Fibroblast of lung (primary cell): Measurements from ENCODE around the gene CNOT3. TPM values are rescaled to one million over a fixed set of nuclear protein-coding genes. Genes with fewer than 3 reads are reported as not detected.

Experiments used
- DNase-seq, 2 donors: peaks; one replicate each; pipeline versions ENCODE4 v3.0.0 to v3.0.0-alpha.2; 2010; ENCODE audit warnings: low read depth in 2 of 2
- H2AFZ ChIP-seq: 2 replicates; pipeline ENCODE4 v1.5.1; 2012; ENCODE audit warnings: low read length, control low read depth, inconsistent platforms
- H3K27ac ChIP-seq: 2 replicates; pipeline ENCODE4 v1.5.1; 2011; ENCODE audit warnings: low read length, control low read depth; ENCODE audit not compliant: insufficient read depth
- H3K27me3 ChIP-seq: 2 replicates; pipeline ENCODE4 v1.5.1; 2011; ENCODE audit warnings: mild to moderate bottlenecking, low read length; ENCODE audit not compliant: control insufficient read depth, insufficient read depth
- H3K36me3 ChIP-seq: 2 replicates; pipeline ENCODE4 v1.5.1; 2011; ENCODE audit warnings: low read length; ENCODE audit not compliant: control insufficient read depth, insufficient read depth
- H3K4me1 ChIP-seq: 2 replicates; pipeline ENCODE4 v1.5.1; 2011; ENCODE audit warnings: low read length; ENCODE audit not compliant: control insufficient read depth, insufficient read depth; ENCODE audit errors: extremely low read depth
- H3K4me2 ChIP-seq: 2 replicates; pipeline ENCODE4 v1.5.1; 2011; ENCODE audit warnings: low read length, control low read depth; ENCODE audit not compliant: insufficient read depth; ENCODE audit errors: extremely low read depth
- H3K4me3 ChIP-seq, 4 experiments: fragments of 200-600 bp in 1 of 4; sonication (generic) in 1 of 4; replicated peaks in 1 of 4; 2 replicates each; pipeline ENCODE4 v1.5.1; 2011 to 2016; ENCODE audit warnings: low read length in 4 of 4, low read depth in 3 of 4, mild to moderate bottlenecking in 3 of 4, control low read depth in 2 of 4, inconsistent platforms in 1 of 4, mixed read lengths in 1 of 4; ENCODE audit not compliant: insufficient read depth in 1 of 4; ENCODE audit errors: control extremely low read depth in 1 of 4
- H3K79me2 ChIP-seq: 2 replicates; pipeline ENCODE4 v1.5.1; 2012; ENCODE audit warnings: mild to moderate bottlenecking, low read length, inconsistent platforms; ENCODE audit not compliant: control insufficient read depth, insufficient read depth
- H3K9ac ChIP-seq: 2 replicates; pipeline ENCODE4 v1.5.1; 2011; ENCODE audit warnings: mild to moderate bottlenecking, low read length, control low read depth; ENCODE audit not compliant: insufficient read depth
- H3K9me3 ChIP-seq: 2 replicates; pipeline ENCODE4 v1.5.1; 2012; ENCODE audit warnings: low read depth, low read length; ENCODE audit not compliant: control insufficient read depth, insufficient read depth
- H4K20me1 ChIP-seq: 2 replicates; pipeline ENCODE4 v1.5.1; 2011; ENCODE audit warnings: low read length; ENCODE audit not compliant: control insufficient read depth, insufficient read depth; ENCODE audit errors: extremely low read depth
- EZH2 ChIP-seq: IDR thresholded peaks from 2 replicates; pipeline ENCODE4 v1.5.1; 2012; ENCODE audit warnings: low read length, control low read depth, mild to moderate bottlenecking; ENCODE audit errors: missing control alignments
- polyA plus RNA-seq, 2 donors: library from polyadenylated mRNA; depleted of rRNA in 1 of 2; stranded (reverse) in 1 of 2; unstranded in 1 of 2; fragments of >200 nt; gene quantifications; 2 replicates each; pipeline ENCODE4 v1.2.1, GENCODE V29; 2011 to 2012; ENCODE audit warnings: missing spikeins in 1 of 2
- total RNA-seq: library from RNA; depleted of rRNA; stranded (reverse); fragments of >200 nt; gene quantifications from 2 replicates; pipeline ENCODE4 v1.2.1, GENCODE V29; 2014
- TF ChIP-seq, protein P1 (sequence below), 2 donors: IDR thresholded peaks in 1 of 2; conservative IDR thresholded peaks in 1 of 2; 1 replicate in 1 of 2; 2 replicates in 1 of 2; pipeline ENCODE4 v1.5.1; 2011 to 2012; ENCODE audit warnings: low read length in 2 of 2, control low read depth in 1 of 2, inconsistent platforms in 1 of 2, low read depth in 1 of 2, mild to moderate bottlenecking in 1 of 2

The CNOT3 gene
- total and polyA plus RNA-seq, 2 donors (not counting 1 experiment from before 2014, with no cell fraction given) = 10.4 to 10.7 TPM

DNA sequence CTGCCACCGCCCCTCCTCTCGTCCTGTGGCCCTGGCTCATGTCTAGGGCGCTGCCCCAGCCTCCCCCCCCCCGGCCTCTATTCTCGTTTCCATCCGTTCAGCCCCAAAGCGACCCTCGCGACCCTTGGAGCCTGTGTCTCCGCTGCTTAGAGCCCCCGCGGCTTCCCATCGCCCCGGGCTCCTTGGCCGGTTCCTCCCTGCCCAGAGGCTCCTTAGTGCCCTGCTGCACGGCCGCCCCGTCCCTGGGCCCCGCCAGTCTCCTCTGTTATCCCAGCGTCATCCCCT lies 9.2 kb upstream of the CNOT3 start:
- peaks cover 25% of the 10 kb centered on the region for H3K36me3 ChIP-seq
- no peak overlapping the region for H2AFZ ChIP-seq
- H3K4me3 ChIP-seq = no peak overlapping the region
- H3K4me1 ChIP-seq = no peaks in the 10 kb centered on the region
- H3K4me2 ChIP-seq = no peak overlapping the region
- no peak for DNase-seq
- no peaks in the 10 kb centered on the region for H4K20me1 ChIP-seq
- no peaks in the 10 kb centered on the region for H3K27me3 ChIP-seq
- TF ChIP-seq, protein P1, sequence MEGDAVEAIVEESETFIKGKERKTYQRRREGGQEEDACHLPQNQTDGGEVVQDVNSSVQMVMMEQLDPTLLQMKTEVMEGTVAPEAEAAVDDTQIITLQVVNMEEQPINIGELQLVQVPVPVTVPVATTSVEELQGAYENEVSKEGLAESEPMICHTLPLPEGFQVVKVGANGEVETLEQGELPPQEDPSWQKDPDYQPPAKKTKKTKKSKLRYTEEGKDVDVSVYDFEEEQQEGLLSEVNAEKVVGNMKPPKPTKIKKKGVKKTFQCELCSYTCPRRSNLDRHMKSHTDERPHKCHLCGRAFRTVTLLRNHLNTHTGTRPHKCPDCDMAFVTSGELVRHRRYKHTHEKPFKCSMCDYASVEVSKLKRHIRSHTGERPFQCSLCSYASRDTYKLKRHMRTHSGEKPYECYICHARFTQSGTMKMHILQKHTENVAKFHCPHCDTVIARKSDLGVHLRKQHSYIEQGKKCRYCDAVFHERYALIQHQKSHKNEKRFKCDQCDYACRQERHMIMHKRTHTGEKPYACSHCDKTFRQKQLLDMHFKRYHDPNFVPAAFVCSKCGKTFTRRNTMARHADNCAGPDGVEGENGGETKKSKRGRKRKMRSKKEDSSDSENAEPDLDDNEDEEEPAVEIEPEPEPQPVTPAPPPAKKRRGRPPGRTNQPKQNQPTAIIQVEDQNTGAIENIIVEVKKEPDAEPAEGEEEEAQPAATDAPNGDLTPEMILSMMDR (conservative IDR thresholded peaks at IDR 0.05 in 1 of 2, IDR thresholded peaks at IDR 0.05 in 1 of 2; ENCODE audit: low read depth in 1 of 2, low read length in 2 of 2) = no peak
- TF ChIP-seq EZH2 = no peak
- no peaks in the 10 kb centered on the region for H3K9me3 ChIP-seq
- H3K79me2 ChIP-seq = no peaks in the 10 kb centered on the region
- no peak overlapping the region for H3K9ac ChIP-seq
- H3K27ac ChIP-seq = no peak overlapping the region

DNA sequence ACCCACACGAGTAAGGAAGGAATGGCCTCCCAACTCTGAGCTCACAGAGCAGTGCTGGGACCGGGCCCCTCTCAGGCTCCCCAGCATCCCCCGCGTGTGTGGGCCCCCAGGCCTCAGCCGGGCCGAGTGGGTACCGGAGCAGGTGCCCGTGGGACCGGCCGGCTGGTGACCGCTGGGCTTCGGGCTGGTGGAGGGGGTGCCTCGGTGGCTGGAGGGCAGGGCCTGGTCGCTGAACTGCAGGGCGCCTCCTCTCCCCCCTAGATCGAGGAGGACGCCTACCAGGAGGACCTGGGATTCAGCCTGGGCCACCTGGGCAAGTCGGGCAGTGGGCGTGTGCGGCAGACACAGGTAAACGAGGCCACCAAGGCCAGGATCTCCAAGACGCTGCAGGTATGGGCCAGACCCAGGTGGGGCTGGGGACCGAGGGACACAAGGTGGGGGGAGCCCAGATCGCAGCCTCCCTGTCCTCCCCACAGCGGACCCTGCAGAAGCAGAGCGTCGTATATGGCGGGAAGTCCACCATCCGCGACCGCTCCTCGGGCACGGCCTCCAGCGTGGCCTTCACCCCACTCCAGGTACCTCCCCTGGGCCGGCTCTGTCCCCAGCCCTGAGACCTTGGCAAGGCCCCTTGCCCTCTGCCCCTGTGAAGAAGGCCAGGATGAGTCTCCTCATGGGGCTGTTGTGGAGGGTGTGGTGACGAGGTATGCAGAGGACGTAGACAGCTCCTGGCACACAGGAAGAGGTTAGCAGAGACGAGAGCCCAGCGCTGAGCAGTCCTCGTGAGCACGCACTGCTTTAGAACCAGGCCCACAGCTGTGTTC lies 8.6 kb upstream of the CNOT3 start:
- Histone ChIP-seq H3K27ac (no peak overlapping the region), H2AFZ (no peak overlapping the region), H3K27me3 (no peaks in the 10 kb centered on the region), H3K4me1 (no peaks in the 10 kb centered on the region), H3K4me2 (no peak overlapping the region), H3K4me3 (no peak overlapping the region), H3K9me3 (no peaks in the 10 kb centered on the region), H3K36me3 (peaks cover 21% of the 10 kb centered on the region), H3K9ac (no peak overlapping the region), H4K20me1 (no peaks in the 10 kb centered on the region), H3K79me2 (no peaks in the 10 kb centered on the region)
- TF ChIP-seq, protein P1 (conservative IDR thresholded peaks at IDR 0.05 in 1 of 2, IDR thresholded peaks at IDR 0.05 in 1 of 2; ENCODE audit: low read depth in 1 of 2, low read length in 2 of 2) = no peak
- TF ChIP-seq EZH2 = no peak
- no peak for DNase-seq

DNA sequence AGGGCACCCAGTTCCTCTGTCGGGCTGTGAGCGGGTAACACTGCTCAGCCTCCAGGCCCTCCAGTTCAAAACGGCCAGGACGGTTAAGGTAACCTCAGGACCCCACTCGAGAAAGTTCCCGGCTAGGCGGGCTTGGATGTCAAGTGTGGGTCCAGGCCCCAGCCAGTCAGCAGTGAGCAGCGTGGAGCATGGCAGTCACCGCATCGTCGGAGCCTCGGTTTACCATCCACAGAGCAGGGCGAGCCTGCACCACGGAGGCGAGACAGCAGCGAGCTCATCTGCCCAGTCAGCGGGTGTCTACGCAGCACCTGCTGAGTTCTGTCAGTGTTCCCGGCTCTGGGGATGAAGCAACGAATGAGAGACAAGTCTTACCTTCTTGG lies 8.0 kb upstream of the CNOT3 start:
- DNase-seq = no peak
- Histone ChIP-seq H3K36me3 (peaks cover 21% of the 10 kb centered on the region), H3K4me3 (no peak overlapping the region), H4K20me1 (no peaks in the 10 kb centered on the region), H3K27me3 (no peaks in the 10 kb centered on the region), H3K4me1 (no peaks in the 10 kb centered on the region), H3K4me2 (no peak overlapping the region), H3K9ac (no peak overlapping the region), H3K79me2 (no peaks in the 10 kb centered on the region), H3K27ac (no peak overlapping the region), H2AFZ (no peak overlapping the region), H3K9me3 (no peaks in the 10 kb centered on the region)
- TF ChIP-seq, protein P1 (conservative IDR thresholded peaks at IDR 0.05 in 1 of 2, IDR thresholded peaks at IDR 0.05 in 1 of 2; ENCODE audit: low read depth in 1 of 2, low read length in 2 of 2) = no peak
